Measurements from ENCODE around the gene SH3GL1.

DNA sequence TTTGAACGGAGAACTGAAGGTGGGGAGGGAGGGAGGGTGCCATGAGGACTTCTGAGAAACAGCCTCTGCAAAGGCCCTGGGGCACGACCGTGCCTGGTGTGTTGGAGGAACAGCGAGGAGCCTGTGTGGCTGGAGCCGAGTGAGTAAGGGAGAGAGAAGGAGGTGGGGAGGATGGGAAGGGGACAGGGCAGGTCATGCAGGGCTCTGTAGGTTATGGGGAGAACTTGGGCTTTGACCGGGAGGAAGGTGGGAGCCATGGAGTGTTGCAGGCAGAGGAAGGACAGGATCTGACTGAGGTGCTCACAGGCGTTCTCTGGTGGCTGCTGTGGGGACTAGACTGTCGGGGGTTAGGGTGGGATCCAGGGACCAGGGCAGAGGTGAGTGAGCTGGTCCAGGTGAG is 50.2 kb downstream of the SH3GL1 start:
- TF ChIP-seq, protein P1, sequence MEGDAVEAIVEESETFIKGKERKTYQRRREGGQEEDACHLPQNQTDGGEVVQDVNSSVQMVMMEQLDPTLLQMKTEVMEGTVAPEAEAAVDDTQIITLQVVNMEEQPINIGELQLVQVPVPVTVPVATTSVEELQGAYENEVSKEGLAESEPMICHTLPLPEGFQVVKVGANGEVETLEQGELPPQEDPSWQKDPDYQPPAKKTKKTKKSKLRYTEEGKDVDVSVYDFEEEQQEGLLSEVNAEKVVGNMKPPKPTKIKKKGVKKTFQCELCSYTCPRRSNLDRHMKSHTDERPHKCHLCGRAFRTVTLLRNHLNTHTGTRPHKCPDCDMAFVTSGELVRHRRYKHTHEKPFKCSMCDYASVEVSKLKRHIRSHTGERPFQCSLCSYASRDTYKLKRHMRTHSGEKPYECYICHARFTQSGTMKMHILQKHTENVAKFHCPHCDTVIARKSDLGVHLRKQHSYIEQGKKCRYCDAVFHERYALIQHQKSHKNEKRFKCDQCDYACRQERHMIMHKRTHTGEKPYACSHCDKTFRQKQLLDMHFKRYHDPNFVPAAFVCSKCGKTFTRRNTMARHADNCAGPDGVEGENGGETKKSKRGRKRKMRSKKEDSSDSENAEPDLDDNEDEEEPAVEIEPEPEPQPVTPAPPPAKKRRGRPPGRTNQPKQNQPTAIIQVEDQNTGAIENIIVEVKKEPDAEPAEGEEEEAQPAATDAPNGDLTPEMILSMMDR (IDR thresholded peaks at IDR 0.05), result no peak
- TF ChIP-seq YY1 (IDR thresholded peaks at IDR 0.05; ENCODE audit: low read depth), result no peak
- no peak for TF ChIP-seq TAF1 (IDR thresholded peaks at IDR 0.05; ENCODE audit: borderline replicate concordance, low read depth, low read length)
- no peak for TF ChIP-seq POLR2AphosphoS5 (IDR thresholded peaks at IDR 0.05; ENCODE audit: low read depth, low read length)
- no peak for TF ChIP-seq FOXM1 (IDR thresholded peaks at IDR 0.05; ENCODE audit: low read depth)
- TF ChIP-seq, protein P2, sequence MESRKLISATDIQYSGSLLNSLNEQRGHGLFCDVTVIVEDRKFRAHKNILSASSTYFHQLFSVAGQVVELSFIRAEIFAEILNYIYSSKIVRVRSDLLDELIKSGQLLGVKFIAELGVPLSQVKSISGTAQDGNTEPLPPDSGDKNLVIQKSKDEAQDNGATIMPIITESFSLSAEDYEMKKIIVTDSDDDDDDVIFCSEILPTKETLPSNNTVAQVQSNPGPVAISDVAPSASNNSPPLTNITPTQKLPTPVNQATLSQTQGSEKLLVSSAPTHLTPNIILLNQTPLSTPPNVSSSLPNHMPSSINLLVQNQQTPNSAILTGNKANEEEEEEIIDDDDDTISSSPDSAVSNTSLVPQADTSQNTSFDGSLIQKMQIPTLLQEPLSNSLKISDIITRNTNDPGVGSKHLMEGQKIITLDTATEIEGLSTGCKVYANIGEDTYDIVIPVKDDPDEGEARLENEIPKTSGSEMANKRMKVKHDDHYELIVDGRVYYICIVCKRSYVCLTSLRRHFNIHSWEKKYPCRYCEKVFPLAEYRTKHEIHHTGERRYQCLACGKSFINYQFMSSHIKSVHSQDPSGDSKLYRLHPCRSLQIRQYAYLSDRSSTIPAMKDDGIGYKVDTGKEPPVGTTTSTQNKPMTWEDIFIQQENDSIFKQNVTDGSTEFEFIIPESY (IDR thresholded peaks at IDR 0.05; ENCODE audit: borderline replicate concordance, low read depth), result no peak
- TF ChIP-seq EZH2phosphoT487 (IDR thresholded peaks at IDR 0.05; ENCODE audit: borderline replicate concordance, low read depth), result no peak
- no peak for TF ChIP-seq NRF1 (IDR thresholded peaks at IDR 0.05; ENCODE audit: low read depth, low read length)
- TF ChIP-seq GATA2 (CRISPR knock-in tag; IDR thresholded peaks at IDR 0.05), result no peak
- no peak for TF ChIP-seq TCF12 (IDR thresholded peaks at IDR 0.05)
